NCI-H1105 (cell line): Measurements from ENCODE around the gene LECT2.

Source experiments
- DNase-seq: peaks from one replicate; lab custom pipeline; 2025; lab: John Stamatoyannopoulos, UW

The LECT2 gene

GRCh38 chr5:135954899-135955298 lies at the start of gene LECT2:
Gene LECT2 (minus strand): TSS chr5:135954983. CDS start chr5:135954833, 150 bp downstream.
- no peak for DNase-seq

GRCh38 chr5:136004436-136004835 lies 49.7 kb upstream of the LECT2 start:
- no peak for DNase-seq

- no peak for DNase-seq
Measured at GRCh38 chr5:136001466-136001981, 46.7 kb upstream of the LECT2 start.

GRCh38 chr5:136000932-136001331 lies 46.1 kb upstream of the LECT2 start:
- DNase-seq = no peak

- no peak for DNase-seq
Measured at GRCh38 chr5:136000147-136000546, 45.4 kb upstream of the LECT2 start.

GRCh38 chr5:135999406-136000139 lies 44.8 kb upstream of the LECT2 start:
- DNase-seq = no peak

- no peak for DNase-seq
Measured at GRCh38 chr5:135998889-135999288, 44.1 kb upstream of the LECT2 start.

- DNase-seq = no peak
Measured at GRCh38 chr5:135997673-135998335, 43.0 kb upstream of the LECT2 start.

- DNase-seq = no peak
Measured at GRCh38 chr5:135996611-135997010, 41.8 kb upstream of the LECT2 start.

GRCh38 chr5:135995976-135996375 lies 41.2 kb upstream of the LECT2 start:
- DNase-seq = no peak

- DNase-seq = no peak
Measured at GRCh38 chr5:135993880-135994636, 39.3 kb upstream of the LECT2 start.

GRCh38 chr5:135993335-135993879 lies 38.6 kb upstream of the LECT2 start:
- no peak for DNase-seq

- no peak for DNase-seq
Measured at GRCh38 chr5:135991429-135991828, 36.6 kb upstream of the LECT2 start.

- DNase-seq = no peak
Measured at GRCh38 chr5:135990528-135991255, 35.9 kb upstream of the LECT2 start.

- no peak for DNase-seq
Measured at GRCh38 chr5:135989686-135990085, 34.9 kb upstream of the LECT2 start.

GRCh38 chr5:135988546-135988945 lies 33.8 kb upstream of the LECT2 start:
- no peak for DNase-seq

GRCh38 chr5:135986891-135987401 lies 32.2 kb upstream of the LECT2 start:
- no peak for DNase-seq

- no peak for DNase-seq
Measured at GRCh38 chr5:135986401-135986800, 31.6 kb upstream of the LECT2 start.

GRCh38 chr5:135985951-135986350 lies 31.2 kb upstream of the LECT2 start:
- DNase-seq = no peak

- DNase-seq = no peak
Measured at GRCh38 chr5:135980620-135981019, 25.8 kb upstream of the LECT2 start.

GRCh38 chr5:135979510-135979909 lies 24.7 kb upstream of the LECT2 start:
- no peak for DNase-seq
